Measurements from ENCODE around the gene ADAT3.

ADAT3 gene

DNA sequence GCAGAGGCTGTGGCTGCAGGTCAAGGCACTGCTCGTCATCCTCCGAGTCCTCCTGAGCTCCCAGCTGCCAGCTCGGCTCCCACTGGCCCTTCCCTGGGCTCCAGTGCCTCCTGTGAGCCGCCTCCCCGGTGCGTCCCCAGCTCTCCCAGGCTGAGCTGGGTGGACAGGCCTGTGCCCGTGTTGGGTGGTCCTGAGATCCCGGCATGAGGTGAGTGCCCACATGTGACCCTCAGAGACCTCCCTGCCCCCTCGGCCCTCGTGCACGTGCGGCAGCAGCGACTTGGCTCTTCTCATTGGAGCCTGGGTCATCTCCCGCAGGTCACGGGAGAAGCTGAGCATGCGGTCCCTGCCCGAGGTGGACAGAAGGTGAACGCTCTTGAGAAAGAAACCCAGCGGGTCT, 15.4 kb downstream of the ADAT3 start:
- H3K27ac ChIP-seq (ENCODE audit: poor library complexity, severe bottlenecking), result no peak overlapping the region
- DNase-seq (ENCODE audit: low spot score), result no peak

DNA sequence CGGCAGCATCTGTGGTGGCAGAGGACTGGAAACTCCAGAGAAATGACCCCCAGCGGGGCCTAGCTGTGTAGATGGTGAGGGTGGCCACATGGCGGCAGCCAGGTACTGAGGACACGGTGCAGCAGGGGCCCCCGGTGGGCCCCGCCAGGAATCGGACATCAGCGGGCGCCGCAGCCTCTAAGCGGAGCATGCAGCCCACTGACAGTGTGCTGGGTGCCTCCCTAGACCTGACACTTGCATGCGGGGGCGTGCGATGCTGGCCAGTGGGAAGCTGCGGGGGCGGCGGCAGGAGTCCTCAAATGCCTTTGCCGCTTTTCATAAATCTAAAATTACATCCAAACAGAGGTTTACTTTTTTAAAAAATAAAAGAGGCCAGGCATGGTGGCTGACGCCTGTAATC, 16.1 kb downstream of the ADAT3 start:
- no peak for ATAC-seq (ENCODE audit: low read depth)
- no peaks in the 10 kb centered on the region for H3K4me1 ChIP-seq (ENCODE audit: insufficient read depth, poor library complexity, severe bottlenecking)
- H3K27me3 ChIP-seq (ENCODE audit: insufficient read depth, poor library complexity, severe bottlenecking), result no peaks in the 10 kb centered on the region
- no peak overlapping the region for H3K4me3 ChIP-seq (ENCODE audit: severe bottlenecking)
- no peak overlapping the region for H3K27ac ChIP-seq (ENCODE audit: poor library complexity, severe bottlenecking)
- TF ChIP-seq, protein P1, sequence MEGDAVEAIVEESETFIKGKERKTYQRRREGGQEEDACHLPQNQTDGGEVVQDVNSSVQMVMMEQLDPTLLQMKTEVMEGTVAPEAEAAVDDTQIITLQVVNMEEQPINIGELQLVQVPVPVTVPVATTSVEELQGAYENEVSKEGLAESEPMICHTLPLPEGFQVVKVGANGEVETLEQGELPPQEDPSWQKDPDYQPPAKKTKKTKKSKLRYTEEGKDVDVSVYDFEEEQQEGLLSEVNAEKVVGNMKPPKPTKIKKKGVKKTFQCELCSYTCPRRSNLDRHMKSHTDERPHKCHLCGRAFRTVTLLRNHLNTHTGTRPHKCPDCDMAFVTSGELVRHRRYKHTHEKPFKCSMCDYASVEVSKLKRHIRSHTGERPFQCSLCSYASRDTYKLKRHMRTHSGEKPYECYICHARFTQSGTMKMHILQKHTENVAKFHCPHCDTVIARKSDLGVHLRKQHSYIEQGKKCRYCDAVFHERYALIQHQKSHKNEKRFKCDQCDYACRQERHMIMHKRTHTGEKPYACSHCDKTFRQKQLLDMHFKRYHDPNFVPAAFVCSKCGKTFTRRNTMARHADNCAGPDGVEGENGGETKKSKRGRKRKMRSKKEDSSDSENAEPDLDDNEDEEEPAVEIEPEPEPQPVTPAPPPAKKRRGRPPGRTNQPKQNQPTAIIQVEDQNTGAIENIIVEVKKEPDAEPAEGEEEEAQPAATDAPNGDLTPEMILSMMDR (IDR thresholded peaks at IDR 0.05; ENCODE audit: poor library complexity, severe bottlenecking), result no peak
- no peaks in the 10 kb centered on the region for H3K9me3 ChIP-seq (ENCODE audit: severe bottlenecking)
- DNase-seq (ENCODE audit: low spot score), result no peak
- H3K36me3 ChIP-seq (ENCODE audit: low read depth), result peaks cover 38% of the 10 kb centered on the region

More for the DNA sequence above, 15.4 kb downstream of the ADAT3 start:
- Histone ChIP-seq H3K4me3 (ENCODE audit: severe bottlenecking) (no peak overlapping the region), H3K4me1 (ENCODE audit: insufficient read depth, poor library complexity, severe bottlenecking) (no peaks in the 10 kb centered on the region), H3K9me3 (ENCODE audit: severe bottlenecking) (no peaks in the 10 kb centered on the region), H3K27me3 (ENCODE audit: insufficient read depth, poor library complexity, severe bottlenecking) (no peaks in the 10 kb centered on the region), H3K36me3 (ENCODE audit: low read depth) (peaks cover 38% of the 10 kb centered on the region)
- TF ChIP-seq, protein P1 (IDR thresholded peaks at IDR 0.05; ENCODE audit: poor library complexity, severe bottlenecking), result no peak
- no peak for ATAC-seq (ENCODE audit: low read depth)

DNA sequence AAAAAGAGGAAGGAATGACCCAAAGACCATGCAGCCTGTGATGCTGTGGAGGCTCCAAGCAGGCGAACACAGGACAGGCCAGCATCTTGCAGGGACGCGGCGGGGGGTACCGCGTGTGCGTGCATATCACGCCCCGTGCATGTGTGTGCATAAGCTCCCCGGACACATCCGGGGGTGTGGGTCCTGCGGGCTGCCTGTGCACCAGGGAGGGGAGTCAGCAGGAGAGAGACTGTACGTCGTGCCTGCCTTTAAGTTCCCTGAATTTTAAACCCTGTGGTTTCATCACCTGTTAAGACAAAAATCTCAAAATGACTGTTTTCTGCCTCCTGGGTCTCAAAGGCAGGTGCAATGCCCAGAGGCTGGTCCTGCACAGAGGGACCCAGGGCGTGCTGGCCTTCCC, 16.6 kb downstream of the ADAT3 start:
- no peaks in the 10 kb centered on the region for H3K27me3 ChIP-seq (ENCODE audit: insufficient read depth, poor library complexity, severe bottlenecking)
- H3K36me3 ChIP-seq (ENCODE audit: low read depth), result peaks cover 38% of the 10 kb centered on the region
- TF ChIP-seq, protein P1 (IDR thresholded peaks at IDR 0.05; ENCODE audit: poor library complexity, severe bottlenecking), result no peak

DNA sequence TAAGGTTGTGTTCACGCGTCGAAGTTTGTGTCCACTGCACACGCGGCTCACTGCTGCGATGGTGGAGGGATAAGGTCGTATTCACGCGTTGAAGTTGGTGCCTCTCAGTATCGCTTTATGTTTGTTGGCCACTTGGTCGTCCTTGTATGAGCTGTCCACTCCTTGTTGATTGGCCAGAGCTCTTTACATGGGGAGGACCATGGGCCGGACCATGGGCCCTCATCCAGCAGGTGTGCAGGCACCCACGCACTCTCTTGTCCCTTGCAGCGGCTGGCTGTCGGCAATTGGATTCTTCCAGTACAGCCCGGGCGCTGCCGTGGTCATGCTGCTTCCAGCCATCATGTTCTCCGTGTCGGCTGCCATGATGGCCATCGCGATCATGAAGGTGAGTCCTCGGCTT, 17.6 kb downstream of the ADAT3 start:
- no peak overlapping the region for H3K27ac ChIP-seq (ENCODE audit: poor library complexity, severe bottlenecking)
- ATAC-seq (ENCODE audit: low read depth) (no peak), DNase-seq (ENCODE audit: low spot score) (no peak)
- TF ChIP-seq, protein P1 (IDR thresholded peaks at IDR 0.05; ENCODE audit: poor library complexity, severe bottlenecking), result no peak
- no peaks in the 10 kb centered on the region for H3K27me3 ChIP-seq (ENCODE audit: insufficient read depth, poor library complexity, severe bottlenecking)
- H3K4me1 ChIP-seq (ENCODE audit: insufficient read depth, poor library complexity, severe bottlenecking), result no peaks in the 10 kb centered on the region
- H3K9me3 ChIP-seq (ENCODE audit: severe bottlenecking), result no peaks in the 10 kb centered on the region
- peaks cover 37% of the 10 kb centered on the region for H3K36me3 ChIP-seq (ENCODE audit: low read depth)
- no peak overlapping the region for H3K4me3 ChIP-seq (ENCODE audit: severe bottlenecking)

More for the DNA sequence above, 16.6 kb downstream of the ADAT3 start:
- Histone ChIP-seq H3K4me3 (ENCODE audit: severe bottlenecking) (no peak overlapping the region), H3K9me3 (ENCODE audit: severe bottlenecking) (no peaks in the 10 kb centered on the region), H3K27ac (ENCODE audit: poor library complexity, severe bottlenecking) (no peak overlapping the region), H3K4me1 (ENCODE audit: insufficient read depth, poor library complexity, severe bottlenecking) (no peaks in the 10 kb centered on the region)
- ATAC-seq (ENCODE audit: low read depth) (no peak), DNase-seq (ENCODE audit: low spot score) (no peak)

DNA sequence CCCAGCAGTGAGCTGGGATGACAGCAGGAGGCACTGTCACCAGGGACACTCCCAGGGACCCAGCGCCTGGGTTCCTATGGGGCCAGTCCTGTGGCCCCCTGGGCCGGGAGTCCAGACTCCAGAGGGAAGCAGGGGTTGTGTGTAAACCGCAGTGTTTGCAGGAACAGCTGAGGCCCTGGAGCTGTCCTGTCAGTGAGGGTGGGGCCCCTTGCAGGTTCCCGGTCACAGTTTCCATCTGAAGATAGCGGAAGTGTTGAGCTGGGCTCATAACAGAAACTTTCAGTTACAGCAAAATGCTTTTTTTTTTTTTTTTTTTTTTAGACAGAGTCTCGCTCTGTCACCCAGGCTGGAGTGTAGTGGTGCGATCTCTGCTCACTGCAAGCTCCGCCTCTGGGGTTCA, 18.1 kb downstream of the ADAT3 start:
- Histone ChIP-seq H3K4me3 (ENCODE audit: severe bottlenecking) (no peak overlapping the region), H3K27me3 (ENCODE audit: insufficient read depth, poor library complexity, severe bottlenecking) (no peaks in the 10 kb centered on the region), H3K4me1 (ENCODE audit: insufficient read depth, poor library complexity, severe bottlenecking) (no peaks in the 10 kb centered on the region), H3K9me3 (ENCODE audit: severe bottlenecking) (no peaks in the 10 kb centered on the region), H3K36me3 (ENCODE audit: low read depth) (peaks cover 31% of the 10 kb centered on the region), H3K27ac (ENCODE audit: poor library complexity, severe bottlenecking) (no peak overlapping the region)
- no peak for DNase-seq (ENCODE audit: low spot score)
- TF ChIP-seq, protein P1 (IDR thresholded peaks at IDR 0.05; ENCODE audit: poor library complexity, severe bottlenecking), result no peak
- ATAC-seq (ENCODE audit: low read depth), result no peak
